DMS153 (cell line): ENCODE measurements around the gene TPRG1L.

Experiments
- DNase-seq: peaks from one replicate; lab custom pipeline; 2025; lab: John Stamatoyannopoulos, UW

TPRG1L gene

GRCh38 chr1:3663999-3664699 is 39.3 kb downstream of the TPRG1L start:
- no peak for DNase-seq

DNA sequence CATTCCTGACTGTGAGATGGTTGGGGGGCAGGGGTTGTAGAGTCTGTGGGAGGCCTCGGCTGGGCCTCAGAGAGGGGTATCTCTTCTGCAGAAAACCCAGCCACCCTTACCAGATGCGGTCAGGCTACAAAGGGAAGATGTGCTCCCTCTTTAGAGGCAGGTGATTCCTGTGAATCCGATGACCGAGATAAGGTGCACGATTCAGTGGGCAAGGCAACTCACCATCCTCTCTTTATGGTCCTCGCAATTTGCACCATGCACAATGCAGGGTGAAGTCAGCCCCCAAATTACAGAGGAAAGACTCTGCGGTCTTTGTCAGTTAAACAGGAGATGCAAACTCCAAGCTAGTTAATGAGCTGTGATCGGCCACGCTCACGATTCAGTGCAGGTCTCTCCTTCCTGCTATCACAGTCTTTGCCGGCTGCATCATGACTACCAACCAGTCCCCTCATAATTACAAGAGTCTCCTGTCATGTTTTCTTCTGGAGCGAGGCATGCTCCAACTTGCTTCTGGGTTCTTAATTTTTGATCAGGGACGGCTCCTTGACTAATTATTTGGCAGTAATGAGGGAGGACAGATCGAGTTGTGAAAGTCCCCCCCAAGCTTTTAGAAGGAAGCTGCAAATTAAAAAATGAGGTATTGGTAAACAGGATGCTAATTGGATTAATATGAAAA is 40.0 kb downstream of the TPRG1L start:
- no peak for DNase-seq

- DNase-seq = no peak
Measured at GRCh38 chr1:3668148-3668547, 43.3 kb downstream of the TPRG1L start.

- peak; percentile 92 for DNase-seq
Measured at GRCh38 chr1:3668585-3669300, 43.9 kb downstream of the TPRG1L start.

- DNase-seq = no peak
Measured at GRCh38 chr1:3669421-3669821, 44.6 kb downstream of the TPRG1L start.

- no peak for DNase-seq
Measured at GRCh38 chr1:3669971-3670431, 45.2 kb downstream of the TPRG1L start.

- DNase-seq = no peak
Measured at GRCh38 chr1:3670823-3671265, 46.0 kb downstream of the TPRG1L start.

DNA sequence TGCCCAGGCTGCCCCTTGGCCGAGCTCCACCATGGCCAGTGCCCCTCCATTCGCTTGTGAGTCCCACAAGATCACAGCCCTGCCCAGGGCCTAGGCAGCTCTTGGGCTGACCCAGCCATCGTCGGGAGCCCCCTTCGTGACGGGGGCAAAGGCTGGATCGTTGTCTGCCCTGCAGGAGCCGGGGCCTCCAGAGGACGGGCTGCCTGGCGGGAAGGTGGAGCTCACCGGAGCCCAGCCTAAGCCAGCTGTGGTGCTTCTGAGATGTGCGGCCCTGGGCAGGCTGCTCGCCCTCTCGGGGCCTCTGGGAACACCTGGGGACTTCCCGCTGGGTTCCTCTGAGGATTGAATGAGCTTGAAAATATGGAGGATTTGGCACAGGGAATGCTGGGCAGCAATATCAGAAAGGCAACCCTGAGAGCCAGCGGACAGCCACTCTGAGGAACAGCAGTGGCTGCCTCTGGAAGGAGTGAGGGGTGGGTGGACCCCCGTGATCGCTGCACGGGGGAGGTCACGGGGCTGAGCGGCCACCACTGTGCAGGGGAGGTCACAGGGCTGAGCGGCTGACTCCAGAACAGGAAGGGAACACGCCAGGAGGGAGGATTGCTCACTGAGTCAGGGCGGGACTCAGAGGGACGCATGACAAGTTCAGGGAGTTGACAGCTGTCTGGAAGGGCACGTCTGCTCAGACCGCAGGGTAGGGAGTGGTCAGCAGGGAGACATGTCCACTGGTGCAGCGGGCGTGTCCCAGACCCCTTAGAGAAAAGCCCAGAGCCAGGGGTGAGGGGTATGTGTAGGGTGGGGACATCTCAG is 46.8 kb downstream of the TPRG1L start:
- DNase-seq = no peak

DNA sequence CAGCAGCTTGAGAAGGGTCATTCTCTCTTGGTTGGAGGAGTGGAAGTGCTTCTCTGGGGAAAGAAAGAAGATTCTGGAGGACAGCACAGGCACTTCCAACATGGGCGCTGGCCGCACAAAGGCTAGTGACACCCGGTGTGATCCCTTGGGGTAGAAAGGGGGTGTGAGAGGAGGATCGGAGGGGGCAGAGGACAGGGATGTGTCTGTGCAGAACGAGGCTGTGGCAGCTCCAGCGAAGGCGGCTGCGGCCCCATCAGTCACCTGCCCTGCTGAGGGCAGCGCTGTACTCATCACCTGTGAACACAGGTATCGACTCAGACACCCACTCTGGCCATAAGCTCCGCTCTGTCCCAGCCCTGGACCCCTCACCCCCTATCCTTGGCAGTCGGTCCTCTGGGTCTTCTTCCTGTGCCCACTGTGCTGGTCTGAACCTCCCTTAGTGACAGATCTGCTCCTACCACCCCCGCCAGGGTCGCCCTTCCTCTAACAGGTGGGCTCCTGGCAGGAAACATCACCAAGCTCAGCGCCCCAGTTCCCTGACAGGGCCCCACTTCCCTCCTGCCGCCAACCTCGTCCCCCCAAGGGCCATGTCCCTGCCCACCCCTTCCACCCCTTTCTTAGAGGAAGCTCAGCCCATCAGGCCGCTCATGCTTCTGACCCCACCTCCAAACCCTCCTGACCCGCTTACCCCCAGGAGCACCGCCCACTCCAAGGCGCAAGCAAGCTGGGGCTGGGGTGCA is 47.6 kb downstream of the TPRG1L start:
- no peak for DNase-seq

GRCh38 chr1:3672971-3673361 is 48.2 kb downstream of the TPRG1L start:
- no peak for DNase-seq

- no peak for DNase-seq
Measured at GRCh38 chr1:3673381-3674099, 48.7 kb downstream of the TPRG1L start.

DNA sequence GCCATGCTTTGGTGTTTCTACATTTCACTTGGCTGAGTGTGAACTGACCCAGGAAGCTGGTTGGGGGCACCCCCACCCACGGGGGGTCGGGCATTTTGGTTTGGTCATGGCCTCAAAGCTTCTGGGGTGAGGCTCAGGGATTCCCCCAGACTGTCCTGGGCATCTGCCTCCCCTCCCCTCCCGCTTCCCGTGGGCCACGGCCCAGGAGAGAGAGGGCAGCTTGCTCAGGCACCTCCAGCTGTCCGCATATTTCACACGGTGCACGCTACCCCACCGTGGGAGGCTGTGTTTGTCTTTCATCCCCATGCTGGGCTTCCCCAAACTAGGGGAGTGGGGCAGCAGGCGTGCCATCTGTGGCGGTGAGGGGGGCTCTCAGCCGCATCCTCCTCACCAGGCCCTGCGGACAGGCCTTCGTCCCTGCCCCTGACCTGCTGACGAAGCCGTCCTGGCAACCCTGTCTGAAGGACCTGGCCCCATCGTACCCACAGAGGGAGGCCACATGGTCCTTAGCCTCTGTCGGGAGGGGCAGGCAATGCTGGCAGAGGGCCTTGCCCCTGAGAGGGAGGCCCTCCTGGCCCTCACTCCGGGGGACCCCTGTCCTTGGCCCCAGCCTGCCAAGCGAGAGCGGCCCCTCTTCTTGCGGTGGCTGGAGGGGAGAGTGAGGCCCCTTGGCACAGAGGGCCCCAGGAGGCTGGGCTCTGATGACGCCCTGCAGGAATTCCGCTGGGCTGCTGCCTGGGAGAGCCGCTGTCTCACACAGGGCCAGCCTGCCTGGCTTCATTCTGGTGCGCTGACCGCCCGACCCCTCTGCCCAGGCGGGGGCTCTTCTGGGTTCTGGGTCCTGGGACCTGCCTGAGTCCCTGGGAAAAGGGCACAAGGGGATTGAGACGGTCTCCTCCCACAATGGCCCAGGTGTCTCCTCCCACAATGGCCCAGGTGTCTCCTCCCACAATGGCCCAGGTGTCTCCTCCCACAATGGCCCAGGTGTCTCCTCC is 49.6 kb downstream of the TPRG1L start:
- DNase-seq = no peak

GRCh38 chr1:3675436-3675835 is 50.6 kb downstream of the TPRG1L start:
- no peak for DNase-seq

GRCh38 chr1:3676581-3677470 is 52.0 kb downstream of the TPRG1L start:
- no peak for DNase-seq

GRCh38 chr1:3677484-3677883 is 52.7 kb downstream of the TPRG1L start:
- DNase-seq = no peak

DNA sequence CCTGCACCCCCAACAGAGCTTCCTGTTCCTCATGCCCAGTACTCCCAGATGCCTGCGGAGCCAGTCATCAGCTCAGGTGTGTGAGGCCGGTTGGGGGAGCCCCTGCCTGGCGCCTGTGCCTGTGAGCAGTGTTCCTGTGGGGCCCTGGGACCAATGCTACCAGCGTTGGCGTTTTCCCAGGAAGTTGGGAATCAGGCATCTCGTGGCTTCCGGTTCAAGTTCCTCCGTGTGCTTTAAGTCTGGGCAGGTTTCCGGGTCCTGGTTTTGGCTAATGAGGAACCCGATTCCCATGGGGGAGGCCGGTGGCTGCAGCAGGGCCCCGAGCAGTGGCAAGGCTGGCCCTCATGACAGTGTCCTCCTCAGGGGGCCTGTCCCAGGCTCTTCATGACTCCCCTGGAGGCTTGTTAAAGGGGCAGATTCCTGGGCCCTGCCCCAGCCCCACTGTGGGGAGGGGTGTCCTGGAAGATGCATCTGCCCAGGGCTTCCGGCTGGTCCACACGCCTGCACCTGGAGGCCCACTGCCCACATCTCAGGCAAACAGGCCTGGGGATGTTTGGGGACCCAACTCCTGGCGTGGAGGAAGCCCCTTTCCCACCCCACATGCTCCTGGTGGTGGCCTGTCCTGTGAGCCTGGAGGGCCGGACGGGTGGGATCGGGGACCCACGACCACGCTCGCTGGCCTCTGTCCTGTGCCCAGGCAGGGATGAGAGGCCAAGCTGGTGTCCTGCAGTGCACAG is 53.7 kb downstream of the TPRG1L start:
- DNase-seq = no peak

DNA sequence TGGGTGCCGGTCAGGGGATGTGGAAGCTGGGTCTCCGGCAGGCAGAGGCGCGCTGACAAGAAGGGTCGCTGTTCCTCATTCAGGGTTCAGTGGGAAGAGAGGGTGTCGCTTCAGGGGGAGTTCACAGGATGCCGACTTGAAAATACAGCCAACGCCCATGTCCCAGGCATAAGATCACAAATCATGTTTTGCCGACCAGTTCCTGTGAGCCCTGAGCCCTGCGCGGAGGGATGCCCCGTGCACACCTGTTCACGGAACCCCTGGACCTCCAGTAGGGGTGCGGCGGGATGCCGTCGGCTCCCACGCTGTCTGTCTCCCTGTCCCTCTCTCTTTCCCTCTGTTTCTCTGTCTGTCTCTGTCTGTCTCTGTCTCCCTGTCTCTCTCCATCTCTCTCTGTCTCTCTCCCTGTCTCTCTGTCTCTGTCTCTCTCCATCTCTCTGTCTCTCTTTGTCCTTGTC is 54.3 kb downstream of the TPRG1L start:
- DNase-seq = no peak
